Heart left ventricle (tissue), 16 donors: ENCODE measurements around the gene NR1I2. TPM values are rescaled to one million over a fixed set of nuclear protein-coding genes. Genes with fewer than 3 reads are reported as not detected.

Source experiments
- ATAC-seq, 4 donors: fragments of 200-7000 bp; cut with Tn5 transposase; one replicate each; pipeline ENCODE4 v1.9.1; 2020 to 2022; ENCODE audit warnings: moderate library complexity in 4 of 4, mild to moderate bottlenecking in 3 of 4, moderate number of reproducible peaks in 1 of 4
- DNase-seq, 5 donors: peaks; one replicate each; pipeline ENCODE4 v3.0.0-alpha.2; 2020
- H3K27ac ChIP-seq, 12 donors: fragments of 200-600 bp; sonication (generic) in 4 of 12; one replicate each; pipeline versions ENCODE4 v1.5.0 to v1.8.0; 2016 to 2022; ENCODE audit warnings: mild to moderate bottlenecking in 2 of 12
- H3K27me3 ChIP-seq, 9 donors: fragments of 200-600 bp; sonication (generic) in 2 of 9; one replicate each; pipeline versions ENCODE4 v1.5.1 to v1.8.0; 2016 to 2022; ENCODE audit warnings: mild to moderate bottlenecking in 3 of 9
- H3K36me3 ChIP-seq, 9 donors: fragments of 200-600 bp; sonication (generic) in 2 of 9; one replicate each; pipeline versions ENCODE4 v1.5.0 to v1.8.0; 2018 to 2022; ENCODE audit warnings: mild to moderate bottlenecking in 2 of 9
- H3K4me1 ChIP-seq, 12 donors: fragments of 200-600 bp; sonication (generic) in 4 of 12; one replicate each; pipeline versions ENCODE4 v1.5.0 to v1.8.0; 2016 to 2022; ENCODE audit warnings: mild to moderate bottlenecking in 3 of 12
- H3K4me3 ChIP-seq, 12 donors: fragments of 200-600 bp; sonication (generic) in 4 of 12; one replicate each; pipeline versions ENCODE4 v1.5.0 to v1.8.0; 2017 to 2022; ENCODE audit warnings: mild to moderate bottlenecking in 9 of 12, moderate library complexity in 4 of 12
- H3K9me3 ChIP-seq, 12 donors: fragments of 200-600 bp; sonication (generic) in 4 of 12; one replicate each; pipeline versions ENCODE4 v1.5.0 to v1.8.0; 2016 to 2022; ENCODE audit warnings: mild to moderate bottlenecking in 1 of 12
- CTCF ChIP-seq, 12 donors: fragments of 200-600 bp; sonication (generic) in 4 of 12; IDR thresholded peaks; one replicate each; pipeline versions ENCODE4 v1.5.0 to v1.8.0; 2018 to 2022; ENCODE audit warnings: antibody characterized with exemption in 12 of 12, mild to moderate bottlenecking in 5 of 12
- POLR2A ChIP-seq, 2 donors: fragments of 450-650 bp; IDR thresholded peaks; one replicate each; pipeline ENCODE4 v1.6.1; 2017; ENCODE audit warnings: antibody characterized with exemption in 2 of 2, mild to moderate bottlenecking in 2 of 2, moderate library complexity in 2 of 2
- WGBS, 4 donors: extraction: QIAGEN DNeasy Blood & Tissue Kit in 2 of 4; methylation state at CpG; one replicate each; pipeline versions ENCODE4 v1.1.5 to v1.1.7; 2013 to 2018; 5-methylcytosine and 5-hydroxymethylcytosine counted together
- intact Hi-C, 10 donors: fragments of 100-400 bp; cut with DNase I; formaldehyde crosslinking; loops; one replicate each; pipeline versions ENCODE4 v1.11.1 to v1.14.2; 2022
- long read RNA-seq, 3 donors: library from polyadenylated mRNA; unstranded; transcript quantifications; one replicate each; pipeline ENCODE4 v2.0.0, GENCODE V29; 2020 to 2021
- polyA plus RNA-seq, 2 donors: library from polyadenylated mRNA; stranded (reverse); fragments of 200-250 nt; gene quantifications; one replicate each; pipeline ENCODE4 v1.2.3, GENCODE V29; 2013
- total RNA-seq, 9 donors: library from RNA; depleted of rRNA in 2 of 9; stranded (reverse); fragments of >200 nt in 2 of 9; fragmentation: NEBNext Ultra II Directional in 3 of 9; extraction: Animal tissue kit (Norgen Biotek cat#: 25700) in 3 of 9; gene quantifications; one replicate each; pipeline versions ENCODE4 v1.1.0 to v1.2.4, GENCODE V29; 2016 to 2023
- donor health status: ischemic (EF 13 %, LVEDD 7.1; RV severe dilation, severe dysfunction).
- donor health status: healthy with polysubstance abuse.
- donor health status: DM: no; HTN: yes; CAD: no.
- donor health status: DM: no; HTN: no; CAD: no.
- donor health status: ischemic (EF 25% LVEDD 6.9; RV normal size, moderate dysfunction).
- donor health status: ischemic (EF 25% LVEDD 5.7; RV mildly dilated, moderate dysfunction).
- donor health status: healthy.
- donor health status: DM: yes; HTN: yes; CAD: no.
- donor health status: ischemic (EF 35%, LVEDD 5.7; RV mildly dilated, moderate dysfunction).
- donor health status: nonischemic (EF 11% LVEDD 7.7; RV severe dilation, severe dysfunction).
- donor health status: DM: yes; HTN: yes; CAD: no.
- donor health status: PGD.
- donor health status: ischemic (EF 29% LVEDD 5.4; RV normal size, mild dysfunction).
- donor health status: nonischemic (EF 23%, LVEDD 6.1; RV moderate dilation, normal function).

Gene NR1I2
- total RNA-seq (under 1 TPM in 6 of 9 donors, not detected in 3; 0.07 to 0.29 (median 0.16) TPM), polyA plus RNA-seq (under 1 TPM in 1 of 2 donors, not detected in 1; 0.11 TPM)
- long read RNA-seq, donor 1, result 0 reads
- long read RNA-seq, donor 2, partial matches to known transcripts, result 0 of 1 reads
- long read RNA-seq, donor 2, other reads (novel, unspliced or antisense), result 1 of 1 reads
- long read RNA-seq, donor 3, result 0 reads

- no peak for TF ChIP-seq POLR2A (IDR thresholded peaks at IDR 0.05)
- TF ChIP-seq CTCF (IDR thresholded peaks at IDR 0.05), result no peak
- no peaks in the 10 kb centered on the region for H3K36me3 ChIP-seq
- H3K4me1 ChIP-seq, result peaks cover 0 to 3% (median 0%) of the 10 kb centered on the region in 12 donors
- no peak within 1 kb of the TSS for H3K4me3 ChIP-seq
- H3K27me3 ChIP-seq, result no peaks in the 10 kb centered on the region
- intact Hi-C loops, result no loop called here
- ATAC-seq, result no peak
- H3K27ac ChIP-seq, result no peak within 1 kb of the TSS
- 87 to 89% (median 88%) methylated on average over 9 to 10 of the region's 10 CpGs for WGBS, 4 donors
- peaks cover 0 to 5% (median 0%) of the 10 kb centered on the region in 12 donors for H3K9me3 ChIP-seq
- no peak for DNase-seq
Observed at GRCh38 chr3:119781330-119782198, at the start of gene NR1I2. Gene NR1I2, plus strand, starts transcription at chr3:119782101.

- no peaks in the 10 kb centered on the region for H3K27me3 ChIP-seq
- H3K4me1 ChIP-seq, result no peaks in the 10 kb centered on the region
- H3K36me3 ChIP-seq, result no peaks in the 10 kb centered on the region
- no peak overlapping the region for H3K4me3 ChIP-seq
- no peaks in the 10 kb centered on the region for H3K9me3 ChIP-seq
- H3K27ac ChIP-seq, result no peak overlapping the region
- DNase-seq (no peak), ATAC-seq (no peak)
- TF ChIP-seq POLR2A (IDR thresholded peaks at IDR 0.05) (no peak), CTCF (IDR thresholded peaks at IDR 0.05) (no peak)
- intact Hi-C loops, result no loop called here
- 89 to 94% (median 92%) methylated on average over 5 of the region's 5 CpGs for WGBS, 4 donors
Observed at GRCh38 chr3:119733812-119734211, 48.1 kb upstream of the NR1I2 start.

GRCh38 chr3:119738741-119739140, 43.2 kb upstream of the NR1I2 start:
- ATAC-seq (no peak), DNase-seq (no peak)
- Histone ChIP-seq H3K27me3 (no peaks in the 10 kb centered on the region), H3K9me3 (no peaks in the 10 kb centered on the region), H3K36me3 (no peaks in the 10 kb centered on the region), H3K4me1 (peaks cover 0 to 10% (median 0%) of the 10 kb centered on the region in 12 donors), H3K27ac (no peak overlapping the region), H3K4me3 (no peak overlapping the region)
- TF ChIP-seq CTCF (IDR thresholded peaks at IDR 0.05) (no peak), POLR2A (IDR thresholded peaks at IDR 0.05) (no peak)
- intact Hi-C loops, result no loop called here
